ENCODE measurements around the gene XK. TPM values are rescaled to one million over a fixed set of nuclear protein-coding genes. Genes with fewer than 3 reads are reported as not detected.

Gene XK
- total and polyA plus RNA-seq, 10 donors = 0.09 to 6.5 (median 1.0) TPM

- 84 to 92% (median 89%) methylated on average over 3 of the region's 3 CpGs for WGBS, 5 donors
- intact Hi-C loops (cut with DNase I; ENCODE audit: low total_unique reads) = no loop called here
- Histone ChIP-seq H3K27me3 (replicated peaks in 1 of 7) (peaks cover 0 to 4% (median 0%) of the 10 kb centered on the region in 7 donors), H3K4me1 (no peaks in the 10 kb centered on the region), H3K9me3 (no peaks in the 10 kb centered on the region), H3K36me3 (no peaks in the 10 kb centered on the region), H3K27ac (no peak overlapping the region), H3K4me3 (no peak overlapping the region)
- DNase-seq = no peak
- no peak for TF ChIP-seq CTCF (IDR thresholded peaks at IDR 0.05 in 8 of 11, conservative IDR thresholded peaks at IDR 0.05 in 3 of 11)
- TF ChIP-seq POLR2AphosphoS5 (IDR thresholded peaks at IDR 0.05) = no peak
- no peak for TF ChIP-seq POLR2A (IDR thresholded peaks at IDR 0.05)
These were observed 40.8 kb downstream of the XK start for GRCh38 chrX:37726346-37726745.

GRCh38 chrX:37745354-37745753 lies 59.8 kb downstream of the XK start:
- WGBS, 5 donors = 13 to 19% (median 16%) methylated on average over 3 of the region's 3 CpGs
- TF ChIP-seq POLR2AphosphoS5 (IDR thresholded peaks at IDR 0.05) = peak in 1 of 3 donors; percentile 58
- no peak for TF ChIP-seq POLR2A (IDR thresholded peaks at IDR 0.05)
- peak; percentile 79 to 96 (median 85) for TF ChIP-seq CTCF (IDR thresholded peaks at IDR 0.05 in 8 of 11, conservative IDR thresholded peaks at IDR 0.05 in 3 of 11)

GRCh38 chrX:37745835-37746217 lies 60.2 kb downstream of the XK start:
- intact Hi-C loops (cut with DNase I; ENCODE audit: low total_unique reads) = no loop called here
- H3K36me3 ChIP-seq = no peaks in the 10 kb centered on the region
- H3K27me3 ChIP-seq (replicated peaks in 1 of 7) = peaks cover 0 to 6% (median 0%) of the 10 kb centered on the region in 7 donors
- peak overlapping the region in 7 of 8 donors; percentile 41 to 83 (median 78) for H3K27ac ChIP-seq
- no peaks in the 10 kb centered on the region for H3K9me3 ChIP-seq
- H3K4me3 ChIP-seq = peak overlapping the region in 1 of 8 donors; percentile 19
- 52 to 88% (median 57%) methylated on average over 1 of the region's 1 CpG for WGBS, 5 donors
- H3K4me1 ChIP-seq = peaks cover 7 to 21% (median 14%) of the 10 kb centered on the region in 6 donors
- TF ChIP-seq POLR2AphosphoS5 (IDR thresholded peaks at IDR 0.05) (no peak), CTCF (IDR thresholded peaks at IDR 0.05 in 8 of 11, conservative IDR thresholded peaks at IDR 0.05 in 3 of 11) (no peak), POLR2A (IDR thresholded peaks at IDR 0.05) (no peak)
- DNase-seq = peak; percentile 69

More at GRCh38 chrX:37745354-37745753, 59.8 kb downstream of the XK start:
- Histone ChIP-seq H3K9me3 (no peaks in the 10 kb centered on the region), H3K4me1 (peaks cover 7 to 21% (median 14%) of the 10 kb centered on the region in 6 donors), H3K27ac (peak overlapping the region in 7 of 8 donors; percentile 41 to 83 (median 78)), H3K4me3 (peak overlapping the region in 1 of 8 donors; percentile 19), H3K27me3 (replicated peaks in 1 of 7) (peaks cover 0 to 6% (median 0%) of the 10 kb centered on the region in 7 donors), H3K36me3 (no peaks in the 10 kb centered on the region)
- peak; percentile 93 for DNase-seq
- intact Hi-C loops (cut with DNase I; ENCODE audit: low total_unique reads) = no loop called here

GRCh38 chrX:37746218-37746941 lies 60.8 kb downstream of the XK start:
- WGBS, 5 donors = 10 to 52% (median 42%) methylated on average over 3 to 7 of the region's 7 CpGs
- Histone ChIP-seq H3K4me1 (peaks cover 7 to 21% (median 14%) of the 10 kb centered on the region in 6 donors), H3K36me3 (no peaks in the 10 kb centered on the region), H3K27ac (peak overlapping the region in 7 of 8 donors; percentile 41 to 83 (median 78)), H3K27me3 (replicated peaks in 1 of 7) (peaks cover 0 to 6% (median 0%) of the 10 kb centered on the region in 7 donors), H3K9me3 (no peaks in the 10 kb centered on the region), H3K4me3 (peak overlapping the region in 1 of 8 donors; percentile 31)
- peak; percentile 74 for DNase-seq
- TF ChIP-seq CTCF (IDR thresholded peaks at IDR 0.05 in 8 of 11, conservative IDR thresholded peaks at IDR 0.05 in 3 of 11) = no peak
- no peak for TF ChIP-seq POLR2AphosphoS5 (IDR thresholded peaks at IDR 0.05)
- no peak for TF ChIP-seq POLR2A (IDR thresholded peaks at IDR 0.05)
- intact Hi-C loops (cut with DNase I; ENCODE audit: low total_unique reads) = no loop called here

All from spleen (tissue), 11 donors.